NCI-H69 (cell line): ENCODE data around the gene SORCS2.

Source experiments
- DNase-seq: peaks from one replicate; lab custom pipeline; 2025; lab: John Stamatoyannopoulos, UW

Gene SORCS2

GRCh38 chr4:7267829-7268228, 75.5 kb downstream of the SORCS2 start:
- no peak for DNase-seq

DNA sequence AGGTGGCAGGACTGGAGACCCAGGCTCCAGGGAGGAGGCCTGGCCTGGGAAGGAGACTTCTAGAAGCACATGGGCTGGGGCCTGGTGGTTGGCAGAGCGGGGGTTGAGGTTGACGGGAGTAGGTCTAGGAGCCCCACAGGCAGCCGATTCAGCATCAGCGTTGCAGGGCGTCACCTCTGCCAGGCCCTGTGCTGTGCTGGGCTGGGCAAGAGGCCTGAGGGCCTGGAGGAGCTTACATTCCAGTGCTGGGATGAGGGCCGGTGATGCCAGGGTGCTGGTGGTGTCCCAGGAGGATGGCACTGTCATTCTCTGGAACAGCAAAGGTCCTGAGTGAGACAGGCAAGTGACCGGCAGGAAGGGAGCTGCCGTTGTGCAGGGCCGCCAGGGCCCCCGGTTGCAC, 76.6 kb downstream of the SORCS2 start:
- no peak for DNase-seq

DNA sequence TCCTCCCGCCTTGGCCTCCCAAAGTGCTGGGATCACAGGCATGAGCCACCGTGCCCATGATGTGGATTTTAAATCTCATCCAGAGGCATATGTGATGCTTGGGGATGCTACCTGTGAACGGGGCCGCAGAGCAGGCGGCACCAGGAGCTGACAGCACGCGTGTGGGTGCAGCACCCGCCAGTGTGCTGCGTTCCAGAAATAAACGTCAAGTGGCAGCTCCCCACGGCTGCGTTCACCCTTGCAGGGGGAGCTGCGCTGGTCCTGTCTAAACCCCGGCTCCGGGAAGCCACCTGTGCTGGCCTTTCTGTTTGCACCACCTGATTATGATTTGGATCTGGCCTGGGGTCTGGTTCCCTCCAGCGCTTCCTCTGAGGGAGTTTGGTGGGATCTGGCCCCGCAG, 77.8 kb downstream of the SORCS2 start:
- DNase-seq = no peak

DNA sequence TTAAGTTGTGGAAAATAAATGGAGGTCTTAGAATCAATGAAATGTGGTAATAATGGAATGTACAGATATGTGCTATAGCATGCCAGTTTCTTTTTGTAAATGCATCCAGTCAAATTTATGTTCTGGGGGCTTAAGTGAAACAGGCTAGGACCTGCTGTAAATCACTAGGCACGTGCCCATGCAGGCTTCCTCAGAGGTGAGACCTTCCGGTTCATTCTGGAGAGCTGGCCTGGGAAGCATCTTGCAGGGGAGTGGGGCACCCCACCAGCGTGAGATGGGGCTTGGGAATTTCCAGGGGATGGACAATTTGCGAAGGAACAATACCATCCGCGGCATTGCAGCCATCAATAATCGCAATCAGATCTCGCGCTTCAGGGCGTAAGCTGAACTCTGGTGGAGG, 80.1 kb downstream of the SORCS2 start:
- no peak for DNase-seq

GRCh38 chr4:7273738-7274297, 81.5 kb downstream of the SORCS2 start:
- DNase-seq = no peak

DNA sequence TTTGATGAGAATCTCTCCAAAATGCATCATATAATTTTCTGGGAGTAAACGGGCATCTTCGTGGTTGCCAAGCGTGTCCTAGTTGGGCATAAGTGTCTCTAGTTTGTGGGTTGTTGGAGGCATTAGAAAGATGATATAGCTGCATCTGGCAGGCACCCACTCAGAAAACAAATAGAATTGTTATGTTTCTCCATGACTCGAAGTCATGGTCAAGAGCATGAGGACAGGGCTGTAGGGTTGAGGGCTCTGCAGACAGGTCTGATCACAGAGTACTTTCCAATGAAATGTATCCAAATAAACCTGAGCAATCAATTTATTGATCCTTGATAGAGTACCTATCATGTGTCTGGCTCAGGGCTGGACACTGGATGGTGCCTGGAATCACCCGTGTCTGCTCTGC, 82.7 kb downstream of the SORCS2 start:
- no peak for DNase-seq

GRCh38 chr4:7275490-7276154, 83.3 kb downstream of the SORCS2 start:
- no peak for DNase-seq

GRCh38 chr4:7276515-7276914, 84.2 kb downstream of the SORCS2 start:
- no peak for DNase-seq

GRCh38 chr4:7278071-7278765, 85.9 kb downstream of the SORCS2 start:
- DNase-seq = no peak

DNA sequence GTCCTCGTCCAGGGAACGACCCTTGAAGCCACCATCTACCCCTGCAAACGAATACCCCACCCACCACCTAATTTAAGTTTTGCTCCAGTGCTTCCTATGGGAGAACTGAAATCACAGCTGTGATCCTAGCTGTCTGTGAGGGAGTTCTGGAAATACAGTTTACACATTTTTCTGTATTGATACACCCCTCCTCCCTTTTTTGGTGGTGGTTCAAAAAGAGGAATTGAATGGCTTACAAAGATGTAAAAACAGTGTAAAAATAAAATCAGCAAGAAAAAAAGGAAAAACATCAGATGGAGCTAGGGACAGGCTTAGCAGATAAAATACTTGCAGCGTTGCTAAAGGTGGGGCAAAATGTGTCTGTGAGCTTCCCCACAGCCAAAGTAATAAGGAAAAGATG, 86.6 kb downstream of the SORCS2 start:
- DNase-seq = no peak

GRCh38 chr4:7279902-7280301, 87.6 kb downstream of the SORCS2 start:
- DNase-seq = no peak

GRCh38 chr4:7280926-7281690, 88.8 kb downstream of the SORCS2 start:
- DNase-seq = peak; percentile 13

- peak; percentile 8 for DNase-seq
These were observed 89.6 kb downstream of the SORCS2 start for GRCh38 chr4:7281691-7282665.

DNA sequence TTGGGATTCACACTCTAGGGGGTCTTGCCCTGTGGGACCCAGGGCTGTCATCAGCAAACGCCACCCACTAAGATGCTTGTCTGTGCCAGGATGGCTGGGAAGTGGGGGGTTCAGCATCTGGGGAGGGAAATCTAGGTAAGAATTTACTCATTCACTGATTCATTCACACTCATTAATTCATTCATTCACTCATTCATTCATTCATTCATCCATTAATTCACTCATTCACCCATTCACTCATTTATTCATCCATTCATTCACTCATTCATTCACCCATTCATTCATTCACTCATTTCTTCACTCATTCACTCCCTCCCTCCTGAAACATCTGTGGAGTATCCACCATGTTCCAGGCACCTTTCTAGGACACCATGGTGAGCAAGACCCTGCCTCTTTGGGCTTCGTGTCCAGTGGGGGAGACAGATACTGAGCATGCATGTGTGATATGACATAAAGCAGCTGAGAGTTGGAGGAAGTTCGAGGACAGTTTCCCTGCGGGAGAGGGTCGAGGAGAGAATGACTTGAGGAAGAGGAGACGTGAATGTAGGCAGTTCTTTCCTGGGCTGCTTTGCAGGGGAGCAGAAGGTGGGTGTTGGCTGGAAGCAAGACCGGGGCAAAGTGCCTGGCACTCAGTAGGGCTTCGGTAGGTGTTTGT, 90.6 kb downstream of the SORCS2 start:
- no peak for DNase-seq

- peak; percentile 6 for DNase-seq
These were observed 93.1 kb downstream of the SORCS2 start for GRCh38 chr4:7285244-7286094.

DNA sequence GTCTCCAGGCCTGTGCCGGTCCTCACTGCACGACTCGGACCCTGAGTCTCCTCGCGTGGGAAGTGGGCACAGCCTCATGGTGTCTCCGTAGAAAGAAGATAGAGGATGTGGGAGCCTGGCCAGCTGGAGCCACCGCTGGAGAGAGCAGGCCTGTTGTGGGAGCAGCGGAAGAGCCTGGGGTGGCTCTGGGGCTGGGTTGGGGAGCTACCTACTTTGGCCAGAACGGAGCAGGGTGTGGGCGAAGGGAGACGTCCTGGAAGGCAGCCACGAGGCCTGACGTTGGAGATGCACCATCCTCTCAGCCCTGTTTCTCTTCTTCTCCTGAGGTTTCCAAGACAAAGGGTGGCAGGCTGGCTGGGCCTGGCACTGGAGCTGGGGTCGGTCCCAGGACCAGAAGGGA, 93.8 kb downstream of the SORCS2 start:
- DNase-seq = no peak

DNA sequence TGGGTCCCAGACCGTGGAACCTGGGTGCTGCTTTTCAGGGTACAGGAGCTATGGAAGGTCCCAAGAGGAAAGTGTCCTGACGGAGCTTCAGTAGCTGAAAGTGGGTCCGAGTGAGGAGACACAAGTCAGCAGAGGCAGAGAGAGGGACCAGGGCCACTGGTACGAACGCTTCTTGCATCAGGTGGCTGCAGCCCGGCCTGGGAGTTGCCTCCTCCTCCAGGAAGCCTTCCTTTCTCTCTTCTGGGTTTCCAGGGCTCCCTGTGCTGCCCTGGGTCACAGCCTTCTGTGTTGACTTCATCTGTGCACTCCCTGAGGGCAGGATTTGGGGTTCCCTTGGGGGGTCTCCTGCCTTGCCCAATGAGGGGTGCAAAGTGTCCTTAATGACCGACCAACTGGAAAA, 94.5 kb downstream of the SORCS2 start:
- no peak for DNase-seq

DNA sequence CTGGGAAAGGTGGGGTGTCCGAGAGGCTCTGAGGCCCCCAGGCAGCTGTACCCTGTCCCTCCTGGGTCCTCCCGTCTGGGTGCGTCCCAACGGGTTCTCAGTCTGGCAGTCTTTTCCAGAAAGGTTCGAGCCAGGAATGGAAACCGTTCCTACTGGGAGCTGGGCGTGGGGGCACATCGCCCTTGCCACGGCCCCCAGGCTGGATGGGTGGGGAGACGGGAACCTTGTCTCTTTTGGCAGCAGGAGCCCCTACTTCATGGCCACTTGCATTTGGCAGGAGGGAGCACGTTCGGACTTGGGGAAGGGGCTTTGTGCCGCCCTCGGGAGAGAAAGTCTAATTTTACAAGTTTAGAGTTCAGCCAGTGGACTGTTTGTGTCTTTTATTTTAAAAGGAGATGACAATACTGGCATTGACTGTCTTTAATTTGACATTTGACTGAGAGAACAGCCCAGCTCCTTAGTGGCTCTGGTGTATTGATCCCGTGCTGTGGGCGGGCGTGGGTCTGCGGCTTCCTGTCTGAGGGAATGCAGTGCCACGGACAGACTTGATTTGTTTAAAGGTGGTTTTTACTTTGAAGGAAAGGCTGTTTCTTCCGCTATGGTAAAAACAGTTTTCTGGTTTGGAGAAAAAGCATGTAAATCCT, 95.1 kb downstream of the SORCS2 start:
- no peak for DNase-seq

DNA sequence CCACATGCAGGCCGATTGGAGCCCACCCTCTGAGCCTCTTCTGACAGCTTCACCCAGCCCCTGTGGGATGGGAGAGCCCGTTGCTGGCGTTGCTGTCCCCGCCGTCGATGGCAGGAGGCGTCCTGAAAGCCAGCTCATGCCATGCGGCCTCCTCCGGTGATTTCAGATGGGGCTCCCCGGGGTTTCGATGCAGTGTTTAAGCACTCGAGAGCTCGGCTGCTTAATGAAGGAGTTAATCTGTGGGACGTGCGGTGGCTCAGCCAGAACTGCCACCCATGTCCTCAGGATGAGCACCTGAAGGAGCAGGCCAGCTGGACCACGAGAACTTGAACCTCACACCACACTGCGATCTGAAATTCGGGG, 95.6 kb downstream of the SORCS2 start:
- no peak for DNase-seq
